ENCODE results near the gene TMIGD1. TPM values are rescaled to one million over a fixed set of nuclear protein-coding genes. Genes with fewer than 3 reads are reported as not detected.

Gene TMIGD1
- total RNA-seq, 1 donor, result not detected

DNA sequence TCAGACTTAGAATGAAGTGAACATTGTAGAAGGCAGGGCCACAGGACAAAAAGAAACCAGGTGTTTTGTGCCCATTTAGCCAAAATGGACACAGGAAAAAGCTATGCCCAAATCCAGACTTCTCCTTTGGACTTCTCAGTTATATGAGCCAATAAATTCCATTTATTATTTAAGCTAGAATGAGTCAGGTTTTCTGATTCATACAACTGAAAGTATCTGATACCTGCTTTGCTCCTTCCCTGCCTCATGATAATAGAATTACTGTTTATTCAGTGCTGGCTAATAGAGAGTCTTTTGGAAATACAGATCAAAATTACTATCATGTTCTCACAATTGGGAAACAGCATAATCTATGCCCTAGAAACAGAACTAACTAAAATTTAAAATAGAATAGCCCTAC is 36.1 kb upstream of the TMIGD1 start:
- no peak for DNase-seq (ENCODE audit: low read depth)
- H3K4me3 ChIP-seq (ENCODE audit: low read depth, low read length), result no peak overlapping the region
- TF ChIP-seq, protein P1, sequence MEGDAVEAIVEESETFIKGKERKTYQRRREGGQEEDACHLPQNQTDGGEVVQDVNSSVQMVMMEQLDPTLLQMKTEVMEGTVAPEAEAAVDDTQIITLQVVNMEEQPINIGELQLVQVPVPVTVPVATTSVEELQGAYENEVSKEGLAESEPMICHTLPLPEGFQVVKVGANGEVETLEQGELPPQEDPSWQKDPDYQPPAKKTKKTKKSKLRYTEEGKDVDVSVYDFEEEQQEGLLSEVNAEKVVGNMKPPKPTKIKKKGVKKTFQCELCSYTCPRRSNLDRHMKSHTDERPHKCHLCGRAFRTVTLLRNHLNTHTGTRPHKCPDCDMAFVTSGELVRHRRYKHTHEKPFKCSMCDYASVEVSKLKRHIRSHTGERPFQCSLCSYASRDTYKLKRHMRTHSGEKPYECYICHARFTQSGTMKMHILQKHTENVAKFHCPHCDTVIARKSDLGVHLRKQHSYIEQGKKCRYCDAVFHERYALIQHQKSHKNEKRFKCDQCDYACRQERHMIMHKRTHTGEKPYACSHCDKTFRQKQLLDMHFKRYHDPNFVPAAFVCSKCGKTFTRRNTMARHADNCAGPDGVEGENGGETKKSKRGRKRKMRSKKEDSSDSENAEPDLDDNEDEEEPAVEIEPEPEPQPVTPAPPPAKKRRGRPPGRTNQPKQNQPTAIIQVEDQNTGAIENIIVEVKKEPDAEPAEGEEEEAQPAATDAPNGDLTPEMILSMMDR (IDR thresholded peaks at IDR 0.05; ENCODE audit: insufficient read depth, low read length), result no peak

DNA sequence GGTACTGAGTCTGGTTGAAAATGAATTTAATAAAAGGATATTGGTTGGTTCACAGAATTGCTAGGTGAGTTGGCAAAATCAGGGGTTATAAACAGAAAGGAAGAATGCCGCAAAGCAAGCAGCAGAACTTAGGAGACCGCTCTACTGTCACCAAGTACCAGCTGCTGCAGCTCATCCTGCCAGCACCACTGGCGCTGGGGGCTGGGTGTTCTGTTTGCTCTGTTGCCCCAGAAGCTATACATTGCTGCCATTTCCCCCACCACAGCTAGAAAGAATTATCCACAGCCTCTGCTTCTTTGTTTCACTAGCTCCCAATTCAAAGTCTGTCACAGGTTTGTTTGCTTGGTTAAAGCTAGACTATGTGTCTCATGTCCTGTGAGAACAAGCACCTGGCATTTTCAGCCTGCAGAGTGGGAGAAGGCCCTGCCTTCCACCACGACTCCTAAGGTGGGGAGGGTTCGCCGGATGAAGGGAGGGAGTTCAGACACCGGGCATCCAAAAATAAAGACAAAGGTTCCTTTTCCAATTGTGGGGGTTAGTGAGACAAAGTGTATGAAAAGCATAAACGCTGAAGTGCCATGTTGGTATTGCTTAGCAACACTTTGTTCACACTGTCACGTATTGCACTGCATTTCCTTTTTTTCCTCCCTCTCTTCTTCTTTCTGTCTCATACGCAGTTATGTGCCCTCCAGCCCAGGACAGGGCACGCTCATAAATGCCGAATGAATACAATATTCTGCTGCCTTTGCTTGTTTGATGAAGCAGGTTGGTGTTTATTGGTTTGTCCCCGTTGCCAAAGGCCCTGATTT is 35.3 kb upstream of the TMIGD1 start:
- no peak overlapping the region for H3K4me3 ChIP-seq (ENCODE audit: low read depth, low read length)
- TF ChIP-seq, protein P1 (IDR thresholded peaks at IDR 0.05; ENCODE audit: insufficient read depth, low read length), result no peak
- no peak for DNase-seq (ENCODE audit: low read depth)

DNA sequence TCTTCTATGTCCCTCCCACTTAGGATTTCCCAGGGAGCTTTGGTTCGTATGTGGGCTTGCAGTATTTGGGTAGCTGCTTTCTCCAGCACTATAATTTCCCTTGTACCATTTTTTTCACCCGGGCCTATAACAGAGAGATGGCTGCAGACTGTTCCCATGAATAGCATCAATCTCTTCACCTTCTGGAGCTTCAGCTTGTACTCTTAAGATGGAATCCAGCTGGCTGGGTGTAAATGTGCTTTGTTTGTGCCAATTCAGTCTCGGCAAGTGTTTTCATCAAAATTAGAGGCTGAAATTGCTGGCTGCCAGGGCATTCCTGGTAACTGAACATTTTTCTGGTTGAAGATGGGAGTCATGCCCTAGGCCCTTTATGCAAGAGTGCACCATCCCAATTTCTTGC is 32.7 kb upstream of the TMIGD1 start:
- no peak overlapping the region for H3K4me3 ChIP-seq (ENCODE audit: low read depth, low read length)
- DNase-seq (ENCODE audit: low read depth), result no peak

DNA sequence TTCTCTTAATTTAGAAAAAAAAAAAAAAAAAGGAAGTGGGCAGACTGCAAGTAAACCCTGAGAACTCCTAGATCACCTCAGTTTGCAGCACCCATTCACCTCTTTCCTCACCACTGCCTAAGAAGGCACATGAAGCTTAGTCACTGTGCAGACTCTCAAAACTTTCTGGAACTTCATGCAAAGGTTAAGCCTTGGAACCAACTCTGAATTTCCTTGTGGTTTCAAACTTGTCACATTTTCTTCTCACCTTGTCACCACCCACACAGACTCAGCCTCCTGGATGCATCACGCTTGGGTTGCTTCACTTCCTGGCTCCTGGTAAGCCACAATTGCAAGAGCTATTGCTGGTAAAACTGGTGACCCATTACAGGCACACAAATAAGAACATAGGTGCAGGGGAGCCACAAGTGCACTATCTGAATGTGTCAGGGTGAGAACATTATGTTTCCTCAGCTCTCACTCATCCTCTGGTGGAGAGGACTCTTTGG is 29.9 kb upstream of the TMIGD1 start:
- no peak overlapping the region for H3K4me3 ChIP-seq (ENCODE audit: low read depth, low read length)
- DNase-seq (ENCODE audit: low read depth), result peak; percentile 49
- TF ChIP-seq, protein P1 (IDR thresholded peaks at IDR 0.05; ENCODE audit: insufficient read depth, low read length), result no peak

More for the DNA sequence above, 32.7 kb upstream of the TMIGD1 start:
- TF ChIP-seq, protein P1 (IDR thresholded peaks at IDR 0.05; ENCODE audit: insufficient read depth, low read length), result no peak

DNA sequence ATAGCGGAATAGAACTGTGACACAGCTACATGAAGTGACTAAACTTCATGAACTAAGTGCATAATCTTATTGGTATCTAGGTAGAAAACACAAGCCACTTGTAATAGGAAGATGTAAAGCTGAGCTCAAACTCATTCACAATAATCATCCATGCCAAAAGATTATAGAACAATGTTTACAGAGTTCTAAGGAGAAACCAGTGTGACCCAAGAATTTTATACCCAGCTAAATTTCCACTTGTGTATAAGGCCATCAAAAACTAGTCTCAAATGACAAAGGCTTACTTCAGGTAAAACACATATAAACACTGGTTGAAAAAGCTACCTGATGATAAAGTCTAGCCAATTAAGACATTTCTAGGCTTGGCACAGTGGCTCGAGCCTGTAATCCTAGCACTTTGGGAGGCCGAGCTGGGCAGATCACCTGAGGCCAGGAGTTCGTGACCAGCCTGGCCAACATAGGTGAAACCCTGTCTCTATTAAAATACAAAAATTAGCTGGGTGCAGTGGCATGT is 28.0 kb upstream of the TMIGD1 start:
- no peak overlapping the region for H3K4me3 ChIP-seq (ENCODE audit: low read depth, low read length)
- TF ChIP-seq, protein P1 (IDR thresholded peaks at IDR 0.05; ENCODE audit: insufficient read depth, low read length), result no peak
- no peak for DNase-seq (ENCODE audit: low read depth)

DNA sequence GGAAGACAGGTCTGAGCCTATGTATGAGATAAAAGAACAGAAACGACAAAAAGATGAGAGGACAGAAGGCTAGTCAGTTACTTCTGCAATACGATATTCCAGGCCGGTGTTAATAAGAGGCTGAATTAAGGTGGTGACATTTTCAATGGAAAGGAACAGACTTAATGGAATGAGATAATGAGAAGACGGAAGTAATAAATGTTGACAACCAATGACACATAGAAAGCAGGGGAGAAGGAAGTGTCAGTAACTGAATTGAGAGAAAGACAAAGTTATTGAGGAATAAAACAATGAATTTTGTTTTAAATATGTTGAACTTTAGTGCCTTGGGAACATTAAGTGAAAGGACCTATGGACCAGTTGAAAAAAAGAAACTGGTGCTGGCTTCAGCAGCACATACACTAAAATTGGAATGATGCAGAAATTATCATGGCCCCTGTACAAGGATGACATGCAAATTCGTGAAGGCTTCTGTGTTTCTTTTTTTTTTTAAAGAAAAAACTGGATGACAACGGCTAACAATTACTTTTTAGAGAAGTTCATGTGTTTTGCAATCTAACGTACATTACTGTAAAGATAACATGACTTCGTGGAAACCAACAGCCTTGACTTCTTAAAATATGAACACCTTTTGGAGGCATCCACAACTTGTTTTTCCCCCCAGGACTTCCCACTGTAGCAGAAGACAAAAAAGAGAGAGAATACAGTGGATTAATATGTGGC is 26.4 kb upstream of the TMIGD1 start:
- TF ChIP-seq, protein P1 (IDR thresholded peaks at IDR 0.05; ENCODE audit: insufficient read depth, low read length), result no peak
- DNase-seq (ENCODE audit: low read depth), result no peak
- no peak overlapping the region for H3K4me3 ChIP-seq (ENCODE audit: low read depth, low read length)

All from fibroblast of the aortic adventitia (primary cell).